A549 treated with Hydrocortisone at 1 μM for 4 hours (cell line): ENCODE data around the gene ZNF264. TPM values are rescaled to one million over a fixed set of nuclear protein-coding genes. Genes with fewer than 3 reads are reported as not detected.

Experiments used
- total RNA-seq: library from RNA; stranded (reverse); fragments of 200-300 nt; extraction: Qiagen RNA extraction; gene quantifications from 5 replicates; pipeline ENCODE4 v1.2.3, GENCODE V29; 2022

The ZNF264 gene
- total RNA-seq = 6.9 to 9.4 TPM (median 7.6 TPM) in 5 replicates

GRCh38 chr19:57191141-57192076 is at the start of gene ZNF264:
TSS of gene ZNF264 (plus strand) at chr19:57191500. CDS start at chr19:57191914, 414 bp downstream.

DNA sequence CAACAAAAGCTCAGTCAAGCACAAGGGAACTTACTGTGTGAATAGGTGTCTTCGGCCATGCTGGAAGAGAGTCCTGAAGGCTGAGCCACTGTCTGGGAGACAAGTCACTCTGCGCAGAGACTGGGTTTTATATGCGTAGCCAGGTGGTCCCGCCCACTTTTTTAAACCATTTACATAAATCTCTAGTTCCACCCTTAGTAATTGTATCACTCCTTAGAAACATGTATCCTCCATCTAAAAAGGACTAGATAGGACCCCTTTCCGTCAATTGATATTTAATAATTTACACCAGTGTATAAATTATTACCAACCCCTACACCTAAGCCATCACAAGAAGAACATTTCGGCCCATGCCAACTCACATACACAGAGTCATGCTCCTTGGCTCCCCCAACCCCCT is 23.9 kb upstream of the ZNF264 start, which contains the start of gene DUXA:
TSS of gene DUXA (minus strand) at position 101 of the 400 bp plus-strand sequence. CDS start at position 59, 42 bp downstream.

DNA sequence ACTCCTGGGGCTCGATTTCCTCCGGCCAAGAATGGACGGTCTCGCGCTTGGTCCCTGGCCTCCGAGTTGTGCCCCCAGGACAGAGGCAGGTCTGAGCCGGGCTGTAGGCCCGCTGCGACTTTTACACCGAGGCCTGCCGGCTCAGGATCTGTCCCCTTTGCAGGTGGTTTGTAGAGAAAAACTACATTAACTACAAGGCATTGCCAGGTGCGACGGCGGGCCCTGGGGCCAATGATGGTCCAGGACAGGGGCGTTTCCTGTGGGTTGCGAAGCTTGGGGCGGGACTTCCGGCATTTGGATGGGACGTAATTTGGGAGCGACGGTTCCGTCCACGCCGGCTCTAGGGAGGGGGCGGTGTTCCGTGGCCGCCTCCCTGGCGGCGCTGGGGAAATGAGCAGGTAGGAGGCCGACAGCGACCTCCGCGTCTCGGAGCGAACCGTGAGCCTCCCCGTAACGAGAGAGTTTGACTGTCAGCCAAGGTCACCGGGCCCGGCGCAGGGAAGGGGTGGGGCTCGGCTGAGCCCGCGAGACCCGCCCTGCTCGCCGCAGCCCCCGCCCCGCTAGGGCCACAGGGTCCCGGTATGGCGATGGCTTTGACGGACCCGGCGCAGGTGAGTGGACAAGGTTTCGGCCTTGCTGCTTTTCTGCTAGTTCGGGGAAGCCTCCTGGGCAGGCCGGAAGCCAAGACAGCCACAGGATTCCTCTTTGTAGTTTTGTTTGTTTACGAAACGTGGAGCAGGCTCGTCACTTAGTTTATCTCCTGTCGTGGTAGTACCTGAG is 49.2 kb downstream of the ZNF264 start, which contains the start of gene ZNF805:
TSS of gene ZNF805 (plus strand) at position 322 of the 780 bp plus-strand sequence. CDS start at position 582, 260 bp downstream.

Other genes starting within 250 kb of the ZNF264 start
- not detected in 5 replicates for gene USP29, start 71.5 kb upstream of the ZNF264 start, total RNA-seq
- gene ZIM3, start 46.3 kb upstream of the ZNF264 start, total RNA-seq = not detected in 5 replicates
- gene DUXA, start 24.0 kb upstream of the ZNF264 start, total RNA-seq = 0.14 TPM in 1 of 5 replicates, not detected in the others
- 0.13 to 0.46 TPM (median 0.28 TPM) in 5 replicates for gene AURKC, start 39.5 kb downstream of the ZNF264 start, total RNA-seq
- 1.1 to 2.5 TPM (median 2.0 TPM) in 5 replicates for gene ZNF805, start 49.1 kb downstream of the ZNF264 start, total RNA-seq
- gene ZNF460, start 89.0 kb downstream of the ZNF264 start, total RNA-seq = 0.76 to 1.3 TPM (median 1.1 TPM) in 5 replicates
- gene ZNF543, start 129.0 kb downstream of the ZNF264 start, total RNA-seq = 0.99 to 2.0 TPM (median 1.4 TPM) in 5 replicates
- gene ZNF304, start 159.8 kb downstream of the ZNF264 start, total RNA-seq = 2.0 to 2.9 TPM (median 2.2 TPM) in 5 replicates
- 11.8 to 16.4 TPM (median 15.0 TPM) in 5 replicates for gene TRAPPC2B, start 172.1 kb downstream of the ZNF264 start, total RNA-seq
- 1.0 to 2.5 TPM (median 1.4 TPM) in 5 replicates for gene ZNF547, start 172.1 kb downstream of the ZNF264 start, total RNA-seq
- 3.2 to 5.6 TPM (median 4.0 TPM) in 5 replicates for gene ZNF548, start 198.4 kb downstream of the ZNF264 start, total RNA-seq
- gene ZNF17, start 219.7 kb downstream of the ZNF264 start, total RNA-seq = 4.2 to 7.7 TPM (median 5.6 TPM) in 5 replicates
- 12.6 to 16.4 TPM (median 15.3 TPM) in 5 replicates for gene ZNF749, start 243.8 kb downstream of the ZNF264 start, total RNA-seq